Measurements from ENCODE around the gene PPP2R1A.

Gene PPP2R1A

GRCh38 chr19:52148256-52148655 is 41.6 kb upstream of the PPP2R1A start:
- no peaks in the 10 kb centered on the region for H3F3A ChIP-seq (ENCODE audit: insufficient read depth, low read length)
- peaks cover 31% of the 10 kb centered on the region for H3K9me3 ChIP-seq (ENCODE audit: low read length)
- H4K20me1 ChIP-seq (ENCODE audit: insufficient read depth, low read length): no peaks in the 10 kb centered on the region
- H3K79me2 ChIP-seq (ENCODE audit: insufficient read depth, low read length): no peaks in the 10 kb centered on the region
- no peak overlapping the region for H3K4me3 ChIP-seq (ENCODE audit: low read depth, low read length, poor library complexity, severe bottlenecking)
- H3K27me3 ChIP-seq (ENCODE audit: insufficient read depth, low read length): no peaks in the 10 kb centered on the region
- H3K9ac ChIP-seq (ENCODE audit: low read length): no peak overlapping the region
- H3K4me1 ChIP-seq (ENCODE audit: insufficient read depth, low read length, severe bottlenecking): no peaks in the 10 kb centered on the region
- H2AFZ ChIP-seq (ENCODE audit: low read length): no peak overlapping the region
- no peak overlapping the region for H3K27ac ChIP-seq (ENCODE audit: low read depth, low read length, poor library complexity, severe bottlenecking)
- TF ChIP-seq CTCF (IDR thresholded peaks at IDR 0.05; ENCODE audit: low read length): no peak
- no peak for TF ChIP-seq EZH2 (IDR thresholded peaks at IDR 0.05; ENCODE audit: borderline replicate concordance, low read length)
- no peak overlapping the region for H3K4me2 ChIP-seq (ENCODE audit: low read length)
- H3K9me2 ChIP-seq (ENCODE audit: low read depth, low read length): no peaks in the 10 kb centered on the region
- H3K36me3 ChIP-seq (ENCODE audit: insufficient read depth, low read length): no peaks in the 10 kb centered on the region

- H2AFZ ChIP-seq (ENCODE audit: low read length): no peak overlapping the region
- no peak overlapping the region for H3K4me3 ChIP-seq (ENCODE audit: low read depth, low read length, poor library complexity, severe bottlenecking)
- H3K9me2 ChIP-seq (ENCODE audit: low read depth, low read length): no peaks in the 10 kb centered on the region
- H3K9me3 ChIP-seq (ENCODE audit: low read length): peaks cover 58% of the 10 kb centered on the region
- H3F3A ChIP-seq (ENCODE audit: insufficient read depth, low read length): no peaks in the 10 kb centered on the region
- H3K27me3 ChIP-seq (ENCODE audit: insufficient read depth, low read length): no peaks in the 10 kb centered on the region
- H3K79me2 ChIP-seq (ENCODE audit: insufficient read depth, low read length): no peaks in the 10 kb centered on the region
- peaks cover 41% of the 10 kb centered on the region for H3K36me3 ChIP-seq (ENCODE audit: insufficient read depth, low read length)
- no peaks in the 10 kb centered on the region for H4K20me1 ChIP-seq (ENCODE audit: insufficient read depth, low read length)
- H3K4me2 ChIP-seq (ENCODE audit: low read length): no peak overlapping the region
- no peaks in the 10 kb centered on the region for H3K4me1 ChIP-seq (ENCODE audit: insufficient read depth, low read length, severe bottlenecking)
- H3K9ac ChIP-seq (ENCODE audit: low read length): no peak overlapping the region
- no peak overlapping the region for H3K27ac ChIP-seq (ENCODE audit: low read depth, low read length, poor library complexity, severe bottlenecking)
- TF ChIP-seq CTCF (IDR thresholded peaks at IDR 0.05; ENCODE audit: low read length) (no peak), EZH2 (IDR thresholded peaks at IDR 0.05; ENCODE audit: borderline replicate concordance, low read length) (no peak)
Measured at GRCh38 chr19:52155596-52156359, 34.1 kb upstream of the PPP2R1A start.

- Histone ChIP-seq H3K9me3 (ENCODE audit: low read length) (peaks cover 3% of the 10 kb centered on the region; the same call in 1 of the 2 replicates), H3K4me3 (ENCODE audit: low read depth, low read length, poor library complexity, severe bottlenecking) (peak overlapping the region; percentile 91), H3F3A (ENCODE audit: insufficient read depth, low read length) (no peaks in the 10 kb centered on the region), H3K9me2 (ENCODE audit: low read depth, low read length) (no peaks in the 10 kb centered on the region), H3K27me3 (ENCODE audit: insufficient read depth, low read length) (no peaks in the 10 kb centered on the region), H2AFZ (ENCODE audit: low read length) (no peak overlapping the region), H3K4me1 (ENCODE audit: insufficient read depth, low read length, severe bottlenecking) (peaks cover 17% of the 10 kb centered on the region), H3K79me2 (ENCODE audit: insufficient read depth, low read length) (no peaks in the 10 kb centered on the region), H4K20me1 (ENCODE audit: insufficient read depth, low read length) (no peaks in the 10 kb centered on the region), H3K4me2 (ENCODE audit: low read length) (peak overlapping the region; percentile 89), H3K36me3 (ENCODE audit: insufficient read depth, low read length) (peaks cover 43% of the 10 kb centered on the region), H3K27ac (ENCODE audit: low read depth, low read length, poor library complexity, severe bottlenecking) (no peak overlapping the region), H3K9ac (ENCODE audit: low read length) (peak overlapping the region; percentile 92)
- TF ChIP-seq CTCF (IDR thresholded peaks at IDR 0.05; ENCODE audit: low read length): no peak
- no peak for TF ChIP-seq EZH2 (IDR thresholded peaks at IDR 0.05; ENCODE audit: borderline replicate concordance, low read length)
Measured at GRCh38 chr19:52170304-52170703, 19.5 kb upstream of the PPP2R1A start.

All from OCI-LY1 (cell line).